ENCODE results near the gene WNT7B. TPM values are rescaled to one million over a fixed set of nuclear protein-coding genes. Genes with fewer than 3 reads are reported as not detected.

The WNT7B gene
- total and polyA plus RNA-seq, 2 of the 8 experiments (the other 6 are each of a cell fraction or from before 2014, with no cell fraction given), result 0.14 to 0.24 TPM

DNA sequence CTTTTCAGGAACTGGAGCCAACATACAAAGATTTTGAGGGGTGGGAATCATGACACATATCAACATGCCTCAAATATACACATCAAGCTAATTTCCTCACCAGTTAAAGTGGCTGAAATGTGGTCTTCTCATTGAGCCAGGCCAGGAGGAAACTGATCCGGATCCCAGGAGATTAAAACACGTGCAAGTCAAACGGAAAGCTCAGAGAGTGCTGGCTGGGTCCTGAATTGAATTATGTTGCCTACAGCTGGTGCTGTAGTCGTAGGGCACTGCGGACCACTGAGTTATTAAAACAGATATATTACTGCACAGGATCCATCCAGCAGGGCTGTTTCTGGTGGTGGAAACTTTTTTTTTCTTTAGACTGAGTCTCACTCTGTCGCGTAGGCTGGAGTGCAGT is 14.1 kb upstream of the WNT7B start:
- no peak overlapping the region for H3K4me2 ChIP-seq (ENCODE audit: insufficient read depth in 1 of 2, low read depth in 2 of 2, low read length in 2 of 2)
- 84% methylated on average over 7 of the region's 7 CpGs; no CpG with 5 or more reads in 1 of the 2 experiments for WGBS, 2 experiments (ENCODE audit: extremely low coverage in 1 of 2, insufficient coverage in 1 of 2, insufficient read length in 1 of 2, insufficient replicate concordance in 2 of 2, low coverage in 1 of 2, low lambda C conversion rate in 2 of 2, missing lambda C conversion rate in 1 of 2)
- no peaks in the 10 kb centered on the region for H3K79me1 ChIP-seq (ENCODE audit: low read depth, low read length)
- H4K91ac ChIP-seq (replicated peaks; ENCODE audit: insufficient read length, low read length), result no peak overlapping the region
- POLR2A ChIA-PET (ENCODE audit: partially characterized antibody), result no interaction called here
- H2AFZ ChIP-seq (ENCODE audit: low read length), result no peak overlapping the region
- H2AK5ac ChIP-seq (ENCODE audit: low read depth, low read length), result no peak overlapping the region
- H3K36me3 ChIP-seq (ENCODE audit: control insufficient read depth in 2 of 4, insufficient read depth in 4 of 4, low read length in 3 of 4), result no peaks in the 10 kb centered on the region
- H2BK5ac ChIP-seq (ENCODE audit: low read depth, low read length), result no peak overlapping the region
- no peak overlapping the region for H2BK15ac ChIP-seq (ENCODE audit: low read length)
- H3K9ac ChIP-seq (replicated peaks in 1 of 4; ENCODE audit: extremely low read depth in 1 of 4, low read depth in 3 of 4, low read length in 3 of 4), result no peak overlapping the region
- no peak for DNase-seq (ENCODE audit: low read depth in 1 of 2, low spot score in 2 of 2)
- FAIRE-seq, result no peak
- no peak overlapping the region for H3K27ac ChIP-seq (ENCODE audit: low read depth, low read length)
- no peaks in the 10 kb centered on the region for H3K79me2 ChIP-seq (ENCODE audit: control insufficient read depth in 1 of 2, insufficient read depth in 2 of 2, low read length in 2 of 2)
- H3K18ac ChIP-seq (ENCODE audit: extremely low read depth, low read length), result no peak overlapping the region
- H3K4ac ChIP-seq (replicated peaks; ENCODE audit: insufficient read length, low read depth, low read length), result no peak overlapping the region
- no peaks in the 10 kb centered on the region; a peak in 4 of 7 replicates for H3K27me3 ChIP-seq (replicated peaks in 1 of 4; ENCODE audit: control insufficient read depth in 3 of 4, extremely low read depth in 1 of 4, insufficient read depth in 3 of 4, low read length in 3 of 4)
- no peak overlapping the region for H2BK20ac ChIP-seq (ENCODE audit: low read length)
- CTCF ChIA-PET (ENCODE audit: partially characterized antibody), result interaction anchor here (0.7 to 3.6 kb wide), 9 partner anchors 15 to 132 kb away, joined by 3 to 24 read pairs (median 3); no protein-coding TSS in a partner anchor
- no peak overlapping the region for H4K5ac ChIP-seq (ENCODE audit: insufficient read length, low read depth, low read length)
- peaks cover 0 to 3% (median 1%) of the 10 kb centered on the region in 4 experiments; a peak in 2 of 7 replicates for H3K4me1 ChIP-seq (replicated peaks in 1 of 4; ENCODE audit: control insufficient read depth in 3 of 4, insufficient read depth in 4 of 4, low read length in 3 of 4)
- no peak overlapping the region for H3K4me3 ChIP-seq (ENCODE audit: extremely low read depth in 1 of 4, insufficient read depth in 2 of 4, low read depth in 3 of 4, low read length in 4 of 4)
- H3K9me3 ChIP-seq (ENCODE audit: insufficient read depth in 2 of 2, low read depth in 1 of 2, low read length in 1 of 2), result no peaks in the 10 kb centered on the region
- H3K14ac ChIP-seq (ENCODE audit: insufficient read length), result no peak overlapping the region
- no peak overlapping the region for H3K56ac ChIP-seq (replicated peaks; ENCODE audit: insufficient read length, low read depth, low read length)
- H4K20me1 ChIP-seq (replicated peaks in 1 of 2; ENCODE audit: control insufficient read depth in 1 of 2, insufficient read depth in 2 of 2, low read length in 2 of 2), result peaks cover 0 to 10% of the 10 kb centered on the region in 2 experiments
- no peak for TF ChIP-seq EGR1 (IDR thresholded peaks at IDR 0.05; ENCODE audit: borderline replicate concordance, low read depth, low read length)
- no peak for TF ChIP-seq SIRT6 (IDR thresholded peaks at IDR 0.05; ENCODE audit: low read length)
- no peak for TF ChIP-seq SP2 (IDR thresholded peaks at IDR 0.05; ENCODE audit: low read length)
- no peak for TF ChIP-seq TEAD4 (IDR thresholded peaks at IDR 0.05; ENCODE audit: low read depth, low read length)
- no peak for TF ChIP-seq SRF (IDR thresholded peaks at IDR 0.05; ENCODE audit: low read depth, low read length)
- TF ChIP-seq PHF8 (conservative IDR thresholded peaks at IDR 0.05; ENCODE audit: low read depth, low read length), result no peak
- no peak for TF ChIP-seq ZNF274 (IDR thresholded peaks at IDR 0.05; ENCODE audit: borderline replicate concordance, extremely low read depth, low read length)
- no peak for TF ChIP-seq CBX8 (IDR thresholded peaks at IDR 0.05; ENCODE audit: borderline replicate concordance, low read depth, low read length)
- no peak for TF ChIP-seq JUND (IDR thresholded peaks at IDR 0.05; ENCODE audit: low read length)
- no peak overlapping the region for H4K8ac ChIP-seq (ENCODE audit: extremely low read depth, insufficient read depth, low read length)
- no peak overlapping the region for H2BK12ac ChIP-seq (ENCODE audit: low read depth, low read length)
- no peak overlapping the region for H3K23ac ChIP-seq (ENCODE audit: insufficient read length)
- H3K23me2 ChIP-seq (ENCODE audit: low read depth, low read length), result peaks cover 11% of the 10 kb centered on the region; the same call in 1 of the 2 replicates
- H2BK120ac ChIP-seq (replicated peaks; ENCODE audit: low read depth, low read length), result no peak overlapping the region
